Keratinocyte (primary cell): ENCODE measurements around the gene KRTAP6-3.

Source experiments
- CTCF ChIP-seq, 3 experiments: IDR thresholded peaks in 1 of 3; conservative IDR thresholded peaks in 1 of 3; optimal IDR thresholded peaks in 1 of 3; 2 replicates in 2 of 3; 3 replicates in 1 of 3; pipeline versions ENCODE3 to v1.5.1; 2011; ENCODE audit warnings: low read length in 3 of 3, mild to moderate bottlenecking in 3 of 3, moderate library complexity in 2 of 3, control low read depth in 1 of 3, inconsistent platforms in 1 of 3; ENCODE audit not compliant: insufficient read depth in 2 of 3; ENCODE audit errors: extremely low read depth in 1 of 3
- EZH2 ChIP-seq: IDR thresholded peaks from one replicate; pipeline ENCODE4 v1.6.1; 2012; ENCODE audit warnings: inconsistent platforms, mild to moderate bottlenecking, low read length, moderate library complexity

- no peak for TF ChIP-seq CTCF (optimal IDR thresholded peaks at IDR 0.05 in 1 of 3, IDR thresholded peaks at IDR 0.05 in 1 of 3, conservative IDR thresholded peaks at IDR 0.05 in 1 of 3; ENCODE audit: extremely low read depth in 1 of 3, insufficient read depth in 2 of 3, low read length in 3 of 3)
- TF ChIP-seq EZH2, result no peak
Measured at GRCh38 chr21:30642564-30642963, 50.3 kb downstream of the KRTAP6-3 start, which contains the start of gene KRTAP20-3.
